Measurements from ENCODE around the gene ADGRF4. TPM values are rescaled to one million over a fixed set of nuclear protein-coding genes. Genes with fewer than 3 reads are reported as not detected.

Gene ADGRF4
- total RNA-seq, 3 donors from 2014 or later (not counting 1 experiment from before 2014, with no cell fraction given): not detected

GRCh38 chr6:47681201-47681990, 17.0 kb upstream of the ADGRF4 start:
- Histone ChIP-seq H3K4me1 (ENCODE audit: control insufficient read depth, insufficient read depth, low read length) (no peaks in the 10 kb centered on the region), H3K4me3 (ENCODE audit: low read length) (no peak overlapping the region), H3K36me3 (ENCODE audit: control insufficient read depth, insufficient read depth, low read length) (no peaks in the 10 kb centered on the region), H3K27ac (ENCODE audit: low read length) (no peak overlapping the region), H3K27me3 (ENCODE audit: control insufficient read depth, insufficient read depth, low read length) (no peaks in the 10 kb centered on the region), H3K9me3 (ENCODE audit: control insufficient read depth, insufficient read depth, low read length) (no peaks in the 10 kb centered on the region)
- H3K27me3 Mint-ChIP-seq (ENCODE audit: low read depth in 2 of 2): peaks cover 3 to 14% of the 10 kb centered on the region in 2 donors
- no peak for TF ChIP-seq CTCF (IDR thresholded peaks at IDR 0.05)
- H3K27ac Mint-ChIP-seq: no peak overlapping the region
- H3K4me1 Mint-ChIP-seq: no peaks in the 10 kb centered on the region
- intact Hi-C loops (cut with micrococcal nuclease): no loop called here
- DNase-seq (no peak), ATAC-seq (no peak)
- 89% methylated on average over 1 of the region's 1 CpG for WGBS (ENCODE audit: insufficient coverage)
- H3K9me3 Mint-ChIP-seq: no peaks in the 10 kb centered on the region
- no peaks in the 10 kb centered on the region for H3K36me3 Mint-ChIP-seq
- no peak overlapping the region for H3K4me3 Mint-ChIP-seq

DNA sequence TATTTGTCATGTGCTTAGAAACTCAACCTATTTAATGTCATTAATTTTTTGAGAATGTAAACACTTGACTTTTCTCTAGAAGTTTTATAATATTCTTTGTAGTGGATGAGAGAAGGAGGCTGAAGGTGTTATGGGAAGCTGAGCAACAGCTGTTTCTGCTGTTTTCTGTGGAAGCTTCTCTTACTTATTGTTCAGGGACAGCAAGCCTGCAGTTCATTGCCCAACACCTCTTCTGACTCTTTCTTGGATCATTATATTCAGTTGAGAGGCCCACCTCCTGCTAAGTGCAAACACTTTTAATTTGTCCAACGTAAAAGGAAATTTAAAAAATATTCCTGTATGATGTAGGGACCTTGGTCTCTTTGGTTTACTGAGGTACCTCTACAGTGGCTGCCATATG, 12.0 kb upstream of the ADGRF4 start:
- no peak for DNase-seq
- H3K4me3 Mint-ChIP-seq: no peak overlapping the region

DNA sequence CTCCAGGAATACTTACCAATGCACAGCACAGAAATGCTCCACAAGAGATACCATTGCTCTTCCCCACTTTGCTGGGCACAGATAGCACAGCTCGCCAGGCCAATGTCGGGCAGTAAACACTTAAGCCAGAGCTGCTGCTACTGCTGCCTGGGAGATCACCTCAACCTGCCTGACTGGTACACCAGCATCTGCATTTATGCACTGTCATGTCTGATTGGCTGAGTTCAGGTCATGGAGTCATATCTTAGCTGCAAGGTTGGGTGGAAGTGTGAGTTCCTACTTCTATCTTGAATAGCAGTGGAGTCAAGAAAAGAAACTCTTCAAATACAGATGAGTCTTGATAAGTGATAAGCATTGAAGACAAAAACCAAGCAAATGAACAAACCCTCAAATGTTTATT, 10.9 kb upstream of the ADGRF4 start:
- Histone ChIP-seq H3K9me3 (ENCODE audit: control insufficient read depth, insufficient read depth, low read length) (no peaks in the 10 kb centered on the region), H3K36me3 (ENCODE audit: control insufficient read depth, insufficient read depth, low read length) (no peaks in the 10 kb centered on the region), H3K4me1 (ENCODE audit: control insufficient read depth, insufficient read depth, low read length) (no peaks in the 10 kb centered on the region), H3K4me3 (ENCODE audit: low read length) (no peak overlapping the region), H3K27me3 (ENCODE audit: control insufficient read depth, insufficient read depth, low read length) (no peaks in the 10 kb centered on the region), H3K27ac (ENCODE audit: low read length) (no peak overlapping the region)
- DNase-seq (no peak), ATAC-seq (no peak)
- Mint-ChIP-seq H3K4me3 (no peak overlapping the region), H3K4me1 (no peaks in the 10 kb centered on the region), H3K36me3 (no peaks in the 10 kb centered on the region), H3K9me3 (no peaks in the 10 kb centered on the region), H3K27ac (no peak overlapping the region), H3K27me3 (ENCODE audit: low read depth in 2 of 2) (peaks cover 6 to 9% of the 10 kb centered on the region in 2 donors)
- intact Hi-C loops (cut with micrococcal nuclease): no loop called here
- TF ChIP-seq CTCF (IDR thresholded peaks at IDR 0.05): no peak
- WGBS (ENCODE audit: insufficient coverage): 96% methylated on average over 2 of the region's 2 CpGs

More for the DNA sequence above, 12.0 kb upstream of the ADGRF4 start:
- Histone ChIP-seq H3K36me3 (ENCODE audit: control insufficient read depth, insufficient read depth, low read length) (no peaks in the 10 kb centered on the region), H3K27me3 (ENCODE audit: control insufficient read depth, insufficient read depth, low read length) (no peaks in the 10 kb centered on the region), H3K4me1 (ENCODE audit: control insufficient read depth, insufficient read depth, low read length) (no peaks in the 10 kb centered on the region), H3K9me3 (ENCODE audit: control insufficient read depth, insufficient read depth, low read length) (no peaks in the 10 kb centered on the region), H3K4me3 (ENCODE audit: low read length) (no peak overlapping the region), H3K27ac (ENCODE audit: low read length) (no peak overlapping the region)
- Mint-ChIP-seq H3K9me3 (no peaks in the 10 kb centered on the region), H3K27me3 (ENCODE audit: low read depth in 2 of 2) (peaks cover 5 to 9% of the 10 kb centered on the region in 2 donors), H3K4me1 (no peaks in the 10 kb centered on the region), H3K36me3 (no peaks in the 10 kb centered on the region), H3K27ac (no peak overlapping the region)
- ATAC-seq: no peak
- WGBS (ENCODE audit: insufficient coverage): no CpG with 5 or more reads among the region's 1 CpG
- intact Hi-C loops (cut with micrococcal nuclease): no loop called here
- no peak for TF ChIP-seq CTCF (IDR thresholded peaks at IDR 0.05)

- no peaks in the 10 kb centered on the region for H3K36me3 Mint-ChIP-seq
- WGBS (ENCODE audit: insufficient coverage): 98% methylated on average over 2 of the region's 2 CpGs
- no peak for DNase-seq
- no peaks in the 10 kb centered on the region for H3K9me3 ChIP-seq (ENCODE audit: control insufficient read depth, insufficient read depth, low read length)
- no peak overlapping the region for H3K27ac ChIP-seq (ENCODE audit: low read length)
- no peaks in the 10 kb centered on the region for H3K27me3 ChIP-seq (ENCODE audit: control insufficient read depth, insufficient read depth, low read length)
- intact Hi-C loops (cut with micrococcal nuclease): no loop called here
- no peaks in the 10 kb centered on the region for H3K4me1 ChIP-seq (ENCODE audit: control insufficient read depth, insufficient read depth, low read length)
- no peak overlapping the region for H3K27ac Mint-ChIP-seq
- H3K27me3 Mint-ChIP-seq (ENCODE audit: low read depth in 2 of 2): peaks cover 9% of the 10 kb centered on the region in 2 donors
- TF ChIP-seq CTCF (IDR thresholded peaks at IDR 0.05): no peak
- H3K4me3 Mint-ChIP-seq: no peak overlapping the region
- no peaks in the 10 kb centered on the region for H3K4me1 Mint-ChIP-seq
- no peak for ATAC-seq
- H3K36me3 ChIP-seq (ENCODE audit: control insufficient read depth, insufficient read depth, low read length): no peaks in the 10 kb centered on the region
- H3K4me3 ChIP-seq (ENCODE audit: low read length): no peak overlapping the region
- no peaks in the 10 kb centered on the region for H3K9me3 Mint-ChIP-seq
Measured at GRCh38 chr6:47690214-47690613, 8.2 kb upstream of the ADGRF4 start.

Data from natural killer cell (primary cell).